AG09319 (cell line): ENCODE data around the gene ZNF211.
A peak's percentile ranks its signal among the peaks of the same experiment; 100 is the strongest.

Experiments
- DNase-seq: peaks from one replicate; pipeline ENCODE4 v3.0.0-alpha.2; 2010; ENCODE audit warnings: low read depth; ENCODE audit errors: extremely low read depth
- TF ChIP-seq, protein P1 (sequence below): IDR thresholded peaks from 2 replicates; pipeline ENCODE4 v1.5.1; 2011; ENCODE audit warnings: low read depth, mild to moderate bottlenecking, inconsistent platforms, low read length, moderate library complexity

Gene ZNF211

DNA sequence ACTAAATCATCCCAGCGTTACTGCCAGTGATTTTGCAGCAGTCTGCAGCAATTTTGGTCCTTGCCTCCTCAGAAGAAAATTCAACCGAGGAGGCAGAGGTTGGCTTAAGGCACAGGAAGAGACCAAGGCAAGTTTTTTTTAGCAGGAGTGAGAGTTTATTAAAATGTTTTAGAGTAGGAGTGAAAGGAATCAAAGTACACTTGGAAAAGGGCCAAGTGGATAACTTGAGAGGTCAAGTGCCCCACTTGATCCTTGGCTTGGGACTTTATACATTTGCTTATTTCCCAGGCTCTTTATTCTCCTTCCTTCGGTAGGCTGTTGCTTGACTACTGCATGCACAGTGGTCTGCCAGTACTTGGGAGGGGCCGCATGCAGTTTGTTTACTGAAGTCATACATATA, 21.9 kb upstream of the ZNF211 start:
- TF ChIP-seq, protein P1, sequence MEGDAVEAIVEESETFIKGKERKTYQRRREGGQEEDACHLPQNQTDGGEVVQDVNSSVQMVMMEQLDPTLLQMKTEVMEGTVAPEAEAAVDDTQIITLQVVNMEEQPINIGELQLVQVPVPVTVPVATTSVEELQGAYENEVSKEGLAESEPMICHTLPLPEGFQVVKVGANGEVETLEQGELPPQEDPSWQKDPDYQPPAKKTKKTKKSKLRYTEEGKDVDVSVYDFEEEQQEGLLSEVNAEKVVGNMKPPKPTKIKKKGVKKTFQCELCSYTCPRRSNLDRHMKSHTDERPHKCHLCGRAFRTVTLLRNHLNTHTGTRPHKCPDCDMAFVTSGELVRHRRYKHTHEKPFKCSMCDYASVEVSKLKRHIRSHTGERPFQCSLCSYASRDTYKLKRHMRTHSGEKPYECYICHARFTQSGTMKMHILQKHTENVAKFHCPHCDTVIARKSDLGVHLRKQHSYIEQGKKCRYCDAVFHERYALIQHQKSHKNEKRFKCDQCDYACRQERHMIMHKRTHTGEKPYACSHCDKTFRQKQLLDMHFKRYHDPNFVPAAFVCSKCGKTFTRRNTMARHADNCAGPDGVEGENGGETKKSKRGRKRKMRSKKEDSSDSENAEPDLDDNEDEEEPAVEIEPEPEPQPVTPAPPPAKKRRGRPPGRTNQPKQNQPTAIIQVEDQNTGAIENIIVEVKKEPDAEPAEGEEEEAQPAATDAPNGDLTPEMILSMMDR, result no peak
- DNase-seq, result no peak

DNA sequence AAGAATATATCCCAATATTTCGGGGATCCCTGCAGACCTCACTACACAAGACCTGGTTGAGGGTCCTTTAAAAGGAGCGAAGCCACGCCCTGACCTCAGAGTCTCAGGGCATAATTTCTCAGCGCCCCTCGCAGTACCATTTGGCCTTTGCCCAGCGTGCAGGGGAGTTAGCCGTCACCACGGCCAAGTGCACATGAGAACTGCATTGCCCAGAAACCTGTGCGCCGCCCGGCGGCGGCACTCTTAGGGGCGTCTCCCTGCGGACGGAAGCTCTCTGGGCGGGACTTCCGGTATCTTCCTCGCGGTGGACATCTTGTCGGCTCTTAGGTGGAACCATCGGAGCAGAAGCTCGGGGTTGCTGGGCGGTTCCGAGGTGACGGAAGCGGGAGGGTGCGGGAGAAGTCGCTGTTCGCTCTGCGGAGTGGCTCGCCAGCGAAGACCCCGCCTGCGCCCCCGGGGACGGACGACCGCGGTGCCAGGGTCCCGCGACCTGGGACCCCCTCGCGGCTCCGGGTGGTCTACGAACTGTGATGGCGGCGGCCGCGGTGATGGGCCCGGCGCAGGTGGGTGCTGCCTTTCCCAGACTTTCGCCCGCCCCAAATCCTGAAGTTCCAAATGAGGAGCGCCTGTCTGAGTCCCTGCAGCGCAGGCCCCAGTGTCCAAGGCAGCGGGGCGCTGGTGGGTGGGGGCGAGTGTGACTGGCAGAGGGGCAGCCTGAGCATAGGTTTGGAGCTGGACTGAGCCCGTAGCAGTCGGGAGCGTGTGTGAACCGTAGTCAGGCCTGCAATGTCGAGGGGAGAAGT, 18.8 kb upstream of the ZNF211 start, which contains the start of gene ZNF134:
TSS of gene ZNF134 (plus strand) at position 302 of the 803 bp plus-strand sequence. CDS start 5,227 bp downstream, outside the sequence.
- DNase-seq, result peak; percentile 49
- TF ChIP-seq, protein P1, result peak; percentile 22

DNA sequence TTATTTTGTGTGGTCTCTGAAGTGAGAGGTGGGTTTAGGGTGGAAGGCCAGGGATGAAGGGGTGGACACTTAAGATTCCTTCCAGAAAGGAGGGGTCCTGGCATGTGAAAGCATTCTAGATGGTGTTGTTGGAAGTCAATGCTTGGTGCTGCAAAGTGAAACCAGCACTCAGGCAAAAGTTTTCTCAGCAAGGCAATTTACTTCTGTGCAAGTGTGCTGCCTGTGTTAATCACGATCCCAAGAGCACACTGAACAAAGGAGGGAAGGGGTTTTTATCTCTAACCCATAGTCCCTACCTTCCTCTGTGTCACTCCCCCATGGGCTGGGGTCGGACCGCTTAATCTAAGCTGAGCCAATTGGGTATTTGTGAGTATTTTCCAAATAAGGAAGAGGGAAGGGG, 17.6 kb upstream of the ZNF211 start:
- DNase-seq, result no peak
- TF ChIP-seq, protein P1, result no peak

DNA sequence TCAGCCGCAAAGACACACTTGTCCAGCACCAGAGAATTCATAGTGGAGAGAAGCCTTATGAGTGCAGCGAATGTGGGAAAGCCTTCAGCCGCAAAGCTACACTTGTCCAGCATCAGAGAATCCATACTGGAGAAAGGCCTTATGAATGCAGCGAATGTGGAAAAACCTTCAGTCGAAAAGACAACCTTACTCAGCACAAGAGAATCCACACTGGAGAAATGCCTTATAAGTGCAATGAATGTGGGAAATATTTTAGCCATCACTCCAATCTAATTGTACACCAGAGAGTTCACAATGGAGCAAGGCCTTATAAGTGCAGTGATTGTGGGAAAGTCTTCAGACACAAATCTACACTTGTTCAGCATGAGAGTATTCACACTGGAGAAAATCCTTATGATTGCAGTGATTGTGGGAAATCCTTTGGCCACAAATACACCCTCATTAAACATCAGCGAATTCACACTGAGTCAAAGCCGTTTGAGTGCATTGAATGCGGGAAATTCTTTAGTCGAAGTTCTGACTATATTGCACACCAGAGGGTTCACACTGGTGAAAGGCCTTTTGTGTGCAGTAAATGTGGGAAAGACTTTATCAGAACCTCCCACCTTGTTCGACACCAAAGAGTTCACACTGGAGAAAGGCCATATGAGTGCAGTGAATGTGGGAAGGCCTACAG, 12.2 kb upstream of the ZNF211 start:
- TF ChIP-seq, protein P1, result no peak
- DNase-seq, result no peak

DNA sequence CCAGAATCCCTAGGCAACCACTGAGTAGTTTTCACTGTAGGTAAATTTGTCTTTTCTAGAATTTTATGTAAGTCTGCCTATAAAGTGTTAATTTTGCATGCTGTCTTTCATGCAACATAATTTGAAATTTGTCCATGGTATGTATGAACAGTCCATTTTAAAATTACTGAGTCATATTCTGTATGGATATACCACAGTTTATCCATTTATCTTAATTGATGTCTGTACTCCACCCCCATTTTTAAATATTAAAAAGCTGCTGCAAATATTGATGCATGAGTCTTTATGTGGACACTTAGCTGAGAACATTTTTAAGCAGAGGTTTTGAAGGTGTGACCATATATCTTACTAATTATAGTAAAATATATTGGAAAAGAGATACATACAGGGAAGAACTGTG, 9.9 kb upstream of the ZNF211 start:
- TF ChIP-seq, protein P1, result no peak
- no peak for DNase-seq

DNA sequence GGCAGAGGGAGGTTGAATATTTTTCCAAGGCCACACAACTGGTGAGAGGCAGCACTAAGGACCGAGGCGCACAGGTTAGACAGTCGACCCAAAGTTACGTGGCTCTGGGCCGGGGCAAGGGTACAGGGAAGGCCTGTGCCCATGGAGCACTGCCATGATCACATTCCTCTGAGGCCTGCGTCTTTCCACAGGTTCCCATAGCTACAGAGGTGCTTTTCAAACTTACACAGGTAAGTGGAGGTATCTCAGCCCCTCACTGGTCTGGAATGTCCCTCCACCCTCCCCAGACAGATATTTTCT, 814 bp downstream of the ZNF211 start:
- TF ChIP-seq, protein P1, result no peak
- DNase-seq, result no peak

DNA sequence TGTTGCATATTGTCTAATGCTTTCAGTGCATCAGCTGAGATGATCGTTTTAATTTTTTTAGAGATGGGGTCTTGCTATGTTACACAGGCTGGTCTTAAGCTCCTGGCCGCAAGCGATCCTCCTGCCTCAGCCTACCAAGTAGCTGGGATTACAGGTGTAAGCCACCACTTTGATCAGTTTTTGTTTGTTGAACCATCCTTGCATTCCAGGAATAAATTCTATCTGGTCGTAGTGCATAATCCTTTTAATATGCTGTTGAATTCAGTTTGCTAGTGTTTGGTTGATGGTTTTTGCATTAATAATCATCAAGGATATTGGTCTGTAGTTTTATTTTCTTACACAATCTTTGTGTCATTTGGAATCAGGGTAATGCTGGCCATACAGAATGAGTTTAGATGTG, 4.4 kb downstream of the ZNF211 start:
- TF ChIP-seq, protein P1, result no peak
- DNase-seq, result no peak
